A549 treated with GW870086 at 1 μM for 4 hours (cell line): ENCODE data around the gene BMP8A. TPM values are rescaled to one million over a fixed set of nuclear protein-coding genes. Genes with fewer than 3 reads are reported as not detected.

Experiments
- total RNA-seq: library from RNA; stranded (reverse); fragments of 200-300 nt; extraction: Qiagen RNA extraction; gene quantifications from 5 replicates; pipeline ENCODE4 v1.2.3, GENCODE V29; 2022; ENCODE audit warnings: low read depth

Gene BMP8A
- 0.13 to 0.31 TPM in 2 of 5 replicates, not detected in the others for total RNA-seq

DNA sequence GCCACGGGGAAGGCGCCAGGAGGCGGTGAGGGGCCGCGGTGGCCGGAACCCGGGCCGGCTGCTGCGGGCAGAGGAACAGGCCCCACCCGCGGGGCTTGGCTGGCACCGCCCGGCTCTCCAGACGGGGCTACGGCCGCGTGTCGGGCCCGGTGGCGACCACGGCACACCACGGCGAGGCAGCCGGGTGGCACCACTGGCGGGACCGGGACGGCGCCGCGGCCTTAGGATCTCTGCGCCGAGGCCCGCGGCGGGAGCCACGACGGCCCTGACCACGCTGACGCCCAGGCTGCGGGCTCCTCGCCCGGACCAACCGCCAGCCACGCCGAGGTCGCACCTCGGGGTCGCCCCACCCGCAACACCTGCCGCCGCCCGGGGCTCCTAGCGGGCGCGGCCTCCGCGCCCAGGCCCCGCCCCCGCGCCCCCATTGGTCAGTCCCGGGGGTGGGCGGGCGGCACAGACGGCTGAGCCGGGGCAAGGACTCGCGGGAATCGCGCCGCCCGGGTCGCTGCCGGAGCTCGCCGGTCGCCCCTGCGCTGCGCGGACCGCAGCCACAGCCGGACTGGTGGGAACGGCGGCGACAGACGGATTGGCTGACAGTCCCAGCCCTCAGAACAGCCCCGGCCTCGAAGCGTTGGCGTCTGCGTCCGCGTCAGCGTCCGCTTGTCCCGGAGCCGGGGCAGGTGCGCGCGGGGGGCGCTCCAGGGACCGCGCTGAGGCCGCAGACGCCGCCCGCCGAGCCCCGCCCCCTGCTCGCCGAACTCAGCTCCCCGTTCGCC, at the start of gene BMP8A:
BMP8A (plus strand) TSS at position 491 of the 776 bp plus-strand sequence. CDS start 356 bp downstream, outside the sequence.

Other genes with a start within 250 kb of the BMP8A start
- 127 to 155 TPM (median 137 TPM) in 5 replicates for gene PABPC4, start 85.2 kb downstream of the BMP8A start, total RNA-seq
- gene HEYL, start 148.0 kb downstream of the BMP8A start, total RNA-seq: 2.9 to 3.6 TPM (median 3.0 TPM) in 5 replicates
- not detected in 5 replicates for gene NT5C1A, start 180.5 kb downstream of the BMP8A start, total RNA-seq
- gene HPCAL4, start 199.8 kb downstream of the BMP8A start, total RNA-seq: 0.30 to 0.36 TPM (median 0.34 TPM) in 5 replicates
- gene PPIE, start 247.2 kb downstream of the BMP8A start, total RNA-seq: 40.7 to 42.9 TPM (median 41.6 TPM) in 5 replicates